Measurements from ENCODE around the gene NXNL1.

Gene NXNL1

DNA sequence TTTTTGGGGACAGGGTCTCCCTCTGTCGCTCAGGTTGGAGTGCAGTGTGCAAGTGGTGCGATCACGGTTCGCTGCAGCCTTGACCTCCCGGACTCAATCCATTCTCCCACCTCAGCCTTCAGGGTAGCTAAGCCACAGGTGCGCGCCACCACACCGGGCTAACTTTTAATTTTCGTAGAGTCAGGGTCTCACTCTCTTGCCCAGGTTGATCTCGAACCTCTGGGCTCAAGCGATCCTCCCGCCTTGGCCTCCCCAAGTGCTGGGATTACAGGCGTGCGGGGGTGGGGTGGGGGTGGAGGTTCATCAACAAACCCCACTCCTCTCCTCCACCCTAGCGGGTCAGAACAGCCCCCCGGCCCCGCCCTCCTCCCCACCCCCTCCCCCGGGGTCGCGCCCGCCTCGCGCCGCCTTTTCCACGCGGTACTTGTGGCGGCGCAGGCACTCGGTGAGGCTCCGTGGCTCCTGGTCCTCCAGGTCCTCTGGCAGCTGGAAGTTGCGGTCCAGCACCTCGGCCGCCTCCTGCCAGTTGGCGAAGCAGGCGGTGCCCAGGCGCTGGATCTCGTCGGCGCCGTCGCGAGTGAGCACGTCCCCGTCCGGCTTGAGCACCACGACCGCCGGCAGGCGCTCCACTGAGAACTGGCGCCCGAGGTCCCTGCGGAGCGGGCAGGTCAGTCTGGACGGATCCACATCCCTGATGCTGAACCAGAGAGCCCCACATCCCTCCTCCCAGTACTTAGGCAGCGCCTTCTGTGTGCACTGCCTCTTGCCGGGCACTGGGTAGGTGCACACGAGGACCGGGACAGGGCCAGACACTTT is 5.2 kb downstream of the NXNL1 start:
- DNase-seq, result no peak

- no peak for DNase-seq
Measured at GRCh38 chr19:17454576-17455071, 6.1 kb downstream of the NXNL1 start.

DNA sequence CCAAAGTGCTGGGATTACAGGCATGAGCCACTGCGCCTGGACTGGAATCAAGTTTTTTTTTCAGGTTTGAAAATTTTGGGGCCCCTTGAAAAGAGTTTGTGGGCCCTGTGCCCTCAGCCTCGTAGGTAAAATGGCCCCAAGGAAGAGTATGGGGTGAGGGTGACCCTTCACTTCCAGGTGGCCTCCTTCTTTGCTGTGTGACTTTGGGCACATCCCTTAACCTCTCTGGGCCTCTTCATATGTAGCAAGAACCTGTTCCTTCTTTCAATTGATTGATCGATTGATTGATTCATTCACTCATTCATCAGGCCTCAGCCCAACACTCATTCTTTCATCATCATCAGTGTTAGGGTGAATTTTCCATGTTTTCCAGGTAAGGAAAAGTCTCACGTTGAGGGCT is 8.9 kb downstream of the NXNL1 start:
- no peak for DNase-seq

DNA sequence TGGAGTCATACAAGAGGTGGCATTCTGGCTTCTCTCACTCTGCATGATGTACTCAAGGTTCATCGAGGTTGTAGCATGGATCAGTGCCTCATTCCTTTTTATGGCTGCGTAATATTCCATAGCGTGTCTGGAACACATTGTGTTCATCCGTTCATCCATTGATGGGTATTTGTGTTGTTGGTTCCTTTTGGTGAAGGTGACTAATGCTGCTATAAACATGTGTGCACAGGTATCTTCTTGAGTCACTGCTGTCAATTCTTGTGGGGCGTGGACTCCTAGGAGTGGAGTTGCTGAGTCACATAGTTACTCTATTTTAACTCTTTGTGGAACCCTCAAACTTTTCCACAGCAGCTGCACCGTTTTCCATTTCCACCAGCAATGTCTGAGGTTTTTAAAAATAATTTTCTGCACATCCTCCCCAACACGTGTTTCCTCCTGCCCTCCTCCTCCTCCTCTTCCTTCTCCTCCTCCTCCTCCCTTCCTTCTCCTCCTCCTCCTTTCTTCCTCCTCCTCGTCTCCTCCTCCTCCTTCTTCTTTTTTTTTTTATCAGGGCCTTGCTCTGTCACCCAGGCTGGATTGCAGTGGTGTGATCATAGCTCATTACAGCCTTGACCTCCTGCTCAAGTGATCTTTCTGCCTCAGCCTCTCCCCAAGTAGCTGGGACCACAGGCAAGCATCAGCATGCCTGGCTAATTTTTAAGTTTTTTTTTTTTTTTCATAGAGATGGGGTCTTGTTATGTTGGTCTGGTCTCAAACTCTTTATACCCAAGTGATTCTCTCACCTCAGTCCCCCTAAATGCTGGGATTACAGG is 10.3 kb downstream of the NXNL1 start:
- no peak for DNase-seq

DNA sequence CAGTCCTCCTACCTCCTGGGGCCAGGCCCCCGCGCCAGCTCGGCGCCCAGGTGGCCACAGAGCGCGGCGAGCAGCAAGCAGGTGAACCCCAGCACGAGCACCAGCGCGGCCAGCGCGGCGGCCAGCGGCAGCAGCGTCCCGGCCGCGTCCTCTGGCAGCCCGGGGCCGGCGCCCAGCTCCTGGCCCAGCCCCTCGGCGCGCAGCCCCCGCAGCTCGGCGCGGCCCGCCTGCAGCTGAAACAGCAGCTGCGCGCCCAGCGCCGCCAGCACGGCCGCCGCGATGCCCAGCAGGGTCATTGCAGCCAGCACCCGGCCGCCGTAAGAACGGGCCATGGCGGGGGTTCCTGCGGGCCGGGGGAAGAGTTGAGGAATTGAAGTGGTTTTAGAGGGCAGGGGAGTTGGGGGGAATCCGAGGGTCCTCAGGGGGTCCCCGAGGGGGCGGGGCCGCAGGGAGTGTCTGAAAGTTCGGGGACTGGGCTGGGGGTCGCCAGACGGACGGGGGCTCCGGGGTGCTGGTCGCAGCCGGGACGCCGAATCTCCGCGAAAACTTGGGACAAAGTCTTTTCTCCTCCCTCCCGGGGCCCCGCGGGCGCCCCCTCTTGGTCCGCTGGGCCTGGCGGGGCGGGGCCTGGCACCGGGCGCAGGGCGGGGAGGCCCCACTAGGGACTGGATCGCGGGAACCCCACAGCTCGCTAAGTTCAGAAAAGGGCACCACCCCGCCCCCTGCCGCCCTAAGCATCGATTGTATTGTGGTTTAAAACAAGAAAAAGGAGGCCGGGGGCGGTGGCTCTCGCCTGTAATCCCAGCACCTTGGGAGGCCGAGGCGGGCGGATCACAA is 12.4 kb downstream of the NXNL1 start, which contains the start of gene TMEM221:
TMEM221 (minus strand) TSS at position 538 of the 837 bp plus-strand sequence; CDS start at position 332, 206 bp downstream.
- no peak for DNase-seq

GRCh38 chr19:17447704-17448130 is 13.0 kb downstream of the NXNL1 start:
- no peak for DNase-seq

- DNase-seq, result no peak
Measured at GRCh38 chr19:17445526-17446165, 15.1 kb downstream of the NXNL1 start.

- no peak for DNase-seq
Measured at GRCh38 chr19:17441241-17442021, 19.3 kb downstream of the NXNL1 start.

GRCh38 chr19:17436874-17437267 is 23.9 kb downstream of the NXNL1 start:
- no peak for DNase-seq

GRCh38 chr19:17436094-17436873 is 24.4 kb downstream of the NXNL1 start:
- no peak for DNase-seq

GRCh38 chr19:17435218-17435617 is 25.5 kb downstream of the NXNL1 start:
- no peak for DNase-seq

DNA sequence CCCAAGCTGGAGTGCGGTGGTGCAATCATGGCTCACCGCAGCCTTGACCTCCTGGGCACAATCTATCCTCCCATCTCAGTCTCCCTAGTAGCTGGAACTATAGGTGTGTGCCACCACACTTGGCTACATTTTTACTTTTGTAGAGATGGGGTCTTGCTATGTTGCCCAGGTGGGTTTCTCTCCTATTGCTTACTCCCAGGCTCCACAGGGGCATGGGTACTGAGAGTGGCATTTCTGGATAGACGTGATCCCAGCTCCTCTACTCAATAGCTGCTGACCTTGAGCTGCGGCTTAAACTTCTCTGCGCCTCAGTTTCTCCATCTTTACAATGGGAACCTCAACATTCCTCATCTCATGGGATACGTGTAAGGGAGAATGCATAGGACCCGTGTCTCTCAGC is 29.3 kb downstream of the NXNL1 start:
- no peak for DNase-seq

GRCh38 chr19:17429641-17430113 is 31.0 kb downstream of the NXNL1 start:
- no peak for DNase-seq

DNA sequence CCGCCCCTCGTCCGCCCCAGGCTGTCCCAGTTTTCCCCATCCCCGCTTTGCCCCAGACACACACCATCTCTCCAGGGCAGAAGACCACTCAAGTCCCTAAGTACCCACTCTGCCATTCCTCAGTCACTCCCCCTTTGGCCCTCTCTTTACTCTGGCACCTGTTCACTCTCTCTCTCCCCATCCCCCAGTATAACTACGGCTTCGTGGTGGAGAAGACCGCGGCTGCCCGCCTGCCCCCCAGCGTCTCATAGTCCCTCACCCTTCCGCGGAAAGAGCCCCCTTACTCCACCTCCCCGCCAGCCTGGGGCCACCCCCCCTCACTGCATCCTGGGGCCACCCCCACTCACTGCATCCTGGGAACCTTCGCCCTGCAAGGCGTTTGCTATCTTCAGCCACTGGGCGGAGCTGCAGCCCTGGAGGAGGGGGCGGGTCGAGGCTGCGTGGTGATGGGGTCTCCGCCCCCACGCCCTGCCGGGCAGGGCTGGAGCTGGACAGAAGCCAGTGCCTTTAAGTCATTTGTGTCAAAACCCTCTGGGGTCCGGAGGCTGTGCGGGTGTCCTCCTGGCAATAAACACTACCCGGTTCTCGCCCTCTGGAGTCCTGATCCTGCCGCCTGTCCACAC is 35.9 kb downstream of the NXNL1 start:
- no peak for DNase-seq

GRCh38 chr19:17423429-17424208 is 37.1 kb downstream of the NXNL1 start:
- no peak for DNase-seq

- no peak for DNase-seq
Measured at GRCh38 chr19:17421942-17422341, 38.8 kb downstream of the NXNL1 start.

- no peak for DNase-seq
Measured at GRCh38 chr19:17420475-17420924, 40.2 kb downstream of the NXNL1 start.

- peak; percentile 98 for DNase-seq
Measured at GRCh38 chr19:17419621-17420474, 40.9 kb downstream of the NXNL1 start, which contains the start of gene MVB12A. Gene MVB12A, plus strand, starts transcription at chr19:17420047. Its CDS starts 89 bp downstream, at chr19:17420136.

Measured in NCI-H774 (cell line).